ENCODE data around the gene TMEM119. TPM values are rescaled to one million over a fixed set of nuclear protein-coding genes. Genes with fewer than 3 reads are reported as not detected.
"Not testable (repeated sequence)": the region's sequence is repeated elsewhere in the genome, so short reads cannot be mapped to it uniquely, and the experiment has no call there.

The TMEM119 gene
- total RNA-seq, 1 experiment from 2014 or later = not detected

DNA sequence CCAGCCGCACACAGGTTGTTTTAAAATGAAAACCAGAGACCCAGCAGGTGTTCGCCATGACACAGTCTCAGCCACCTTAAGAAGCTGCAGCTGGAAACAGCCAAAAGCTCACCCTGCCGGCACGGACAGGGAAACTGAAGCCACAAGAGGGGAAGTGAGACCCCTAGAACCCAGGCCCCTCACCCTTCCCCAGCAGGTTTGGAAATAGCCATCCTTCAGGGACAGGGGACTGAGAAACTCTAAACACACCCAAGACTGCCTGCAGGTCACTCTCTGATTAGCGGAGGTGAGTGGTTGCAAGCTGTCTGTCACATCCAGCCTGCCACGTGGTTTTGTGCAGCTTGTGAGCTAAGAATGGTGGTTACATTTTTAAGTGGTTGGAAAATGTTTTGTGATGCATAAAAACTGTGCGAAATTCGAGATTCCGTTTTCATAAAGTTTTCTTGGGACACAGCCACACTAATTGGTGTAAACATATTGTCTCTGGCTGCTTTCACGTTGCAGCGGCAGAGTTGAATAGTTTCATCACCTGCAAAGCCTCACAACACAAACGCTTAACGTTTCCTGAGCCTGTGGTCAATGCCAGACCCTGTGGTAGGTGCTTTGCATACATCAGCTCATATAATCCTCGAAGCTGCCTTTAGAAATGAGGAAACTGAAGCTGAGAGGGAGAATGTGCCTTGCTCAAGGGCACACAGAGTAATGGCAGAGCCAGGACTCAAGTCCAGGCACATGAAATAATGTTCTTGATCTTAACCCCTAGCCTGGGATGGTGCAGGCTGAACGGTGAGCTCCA, 37.5 kb upstream of the TMEM119 start:
- DNase-seq (ENCODE audit: extremely low read depth, low read depth) = no peak

DNA sequence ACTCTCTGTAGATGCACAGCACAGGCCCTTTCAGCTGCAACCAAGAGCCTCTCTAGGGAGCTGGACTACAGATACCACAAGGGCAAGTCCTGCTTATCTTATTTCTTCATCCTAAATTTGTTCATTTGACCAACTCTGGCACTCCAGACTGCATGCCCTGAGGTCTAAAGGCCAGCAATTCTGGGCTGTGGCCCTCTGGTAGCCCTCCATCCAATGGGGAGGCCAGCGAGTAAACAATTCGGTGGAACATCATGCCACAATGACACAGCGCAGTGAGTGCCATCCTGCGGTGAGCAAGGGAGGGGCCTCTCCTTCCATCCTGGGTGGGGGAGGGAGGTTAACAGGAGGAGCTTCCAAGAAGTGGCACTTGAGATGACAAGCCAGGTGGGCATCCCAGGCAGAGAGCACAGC, 36.5 kb upstream of the TMEM119 start:
- DNase-seq (ENCODE audit: extremely low read depth, low read depth) = no peak

DNA sequence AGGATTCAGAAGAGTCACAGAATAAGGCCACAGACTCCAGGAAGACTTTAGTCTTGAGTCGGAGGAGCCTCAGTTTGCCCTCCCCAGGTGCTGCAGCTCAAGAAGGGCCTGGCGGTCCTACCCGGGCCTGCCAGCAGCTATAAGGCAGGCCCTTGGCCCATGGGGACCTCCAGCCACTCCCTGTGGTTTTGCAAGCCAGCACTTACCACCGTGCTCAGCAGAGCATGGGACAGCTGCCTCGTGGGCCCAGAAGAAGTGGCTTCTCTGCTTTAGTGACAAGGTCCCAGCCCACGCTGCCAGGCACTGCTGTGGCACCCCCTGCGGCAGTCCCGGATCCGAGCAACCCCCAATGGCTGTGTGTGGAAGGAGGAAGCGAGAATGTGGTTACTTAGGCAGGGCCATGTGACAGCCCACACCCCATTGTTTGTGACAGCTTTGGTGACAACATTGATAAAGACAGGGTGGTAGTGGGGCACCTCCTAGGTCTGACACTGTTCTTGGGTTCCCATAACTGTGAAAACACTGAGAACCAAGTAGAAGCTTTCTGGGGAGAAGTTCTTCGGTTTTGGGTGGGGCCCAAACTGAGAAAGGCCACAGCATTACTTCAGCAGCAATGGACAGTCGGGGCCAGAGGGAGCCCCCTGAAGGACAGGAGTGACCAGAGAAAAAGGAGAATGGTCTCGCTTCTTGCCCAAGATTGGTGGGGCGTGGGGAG, 35.8 kb upstream of the TMEM119 start, which contains the start of gene SELPLG:
Gene SELPLG, minus strand, starts transcription at position 361 of the 715 bp plus-strand sequence. CDS start 9,587 bp downstream, outside the sequence.
- no peak for DNase-seq (ENCODE audit: extremely low read depth, low read depth)

- no peak for DNase-seq (ENCODE audit: extremely low read depth, low read depth)
These were observed 35.2 kb upstream of the TMEM119 start for GRCh38 chr12:108633081-108633533.

GRCh38 chr12:108631261-108631660, 33.4 kb upstream of the TMEM119 start:
- not testable (repeated sequence) for DNase-seq (ENCODE audit: extremely low read depth, low read depth)

GRCh38 chr12:108630481-108631207, 32.8 kb upstream of the TMEM119 start:
- no peak for DNase-seq (ENCODE audit: extremely low read depth, low read depth)

DNA sequence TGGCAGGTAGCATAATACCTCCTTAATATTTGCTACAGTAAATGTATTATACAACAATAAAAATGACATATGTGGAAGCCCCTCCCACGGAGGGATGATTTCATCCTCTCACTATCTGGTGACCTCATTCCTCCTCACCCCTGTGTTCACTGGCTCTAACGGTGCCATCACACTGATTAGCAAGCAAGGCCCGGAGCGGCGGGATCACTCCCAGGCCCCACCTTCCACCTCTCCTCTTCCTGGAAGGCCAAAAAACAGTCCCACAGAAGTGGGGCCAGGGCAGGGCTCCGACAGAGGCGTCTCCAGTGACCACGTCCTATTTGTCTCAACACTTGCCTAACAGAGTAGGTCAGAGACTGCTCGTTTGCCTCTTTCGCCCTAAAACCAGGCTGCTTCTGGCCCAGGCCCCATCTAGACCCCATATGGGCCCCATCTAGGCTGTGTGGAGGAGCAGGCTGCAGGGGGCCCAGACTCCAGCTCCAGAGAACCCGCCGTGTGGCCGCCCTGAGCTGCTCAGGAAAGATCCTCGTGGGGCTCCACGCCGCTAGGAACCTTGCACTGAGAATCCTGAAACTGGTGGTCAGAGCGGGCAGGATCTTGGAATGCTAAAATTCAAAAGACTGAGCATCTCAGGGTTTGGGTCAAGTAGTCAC, 32.1 kb upstream of the TMEM119 start:
- DNase-seq (ENCODE audit: extremely low read depth, low read depth) = no peak

- DNase-seq (ENCODE audit: extremely low read depth, low read depth) = no peak
These were observed 31.3 kb upstream of the TMEM119 start for GRCh38 chr12:108629151-108629550.

GRCh38 chr12:108627134-108627920, 29.4 kb upstream of the TMEM119 start:
- no peak for DNase-seq (ENCODE audit: extremely low read depth, low read depth)

- no peak for DNase-seq (ENCODE audit: extremely low read depth, low read depth)
These were observed 27.3 kb upstream of the TMEM119 start for GRCh38 chr12:108625228-108625627.

- DNase-seq (ENCODE audit: extremely low read depth, low read depth) = no peak
These were observed 25.7 kb upstream of the TMEM119 start for GRCh38 chr12:108623577-108623976.

- no peak for DNase-seq (ENCODE audit: extremely low read depth, low read depth)
These were observed 25.1 kb upstream of the TMEM119 start for GRCh38 chr12:108622921-108623514.

DNA sequence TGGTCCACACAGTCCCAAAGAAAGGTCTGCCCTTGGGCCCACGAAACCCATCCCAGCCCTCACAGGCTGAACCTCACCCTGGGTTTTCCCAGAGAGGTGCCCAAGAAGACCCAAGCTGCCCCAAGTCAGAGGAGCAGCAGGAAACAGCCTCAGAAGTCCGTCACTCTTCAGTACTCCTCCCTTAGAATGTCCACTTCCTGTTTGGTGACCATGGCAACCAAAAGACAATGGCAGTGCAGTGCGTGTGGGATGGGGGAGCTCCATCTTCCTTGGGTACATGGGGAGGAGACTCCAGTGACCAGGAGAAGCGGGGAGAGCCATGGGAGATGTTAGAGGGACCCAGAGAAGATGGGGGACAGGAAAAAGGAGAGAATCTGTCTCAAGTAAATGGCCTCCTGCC, 24.5 kb upstream of the TMEM119 start:
- no peak for DNase-seq (ENCODE audit: extremely low read depth, low read depth)

GRCh38 chr12:108621161-108621560, 23.3 kb upstream of the TMEM119 start:
- no peak for DNase-seq (ENCODE audit: extremely low read depth, low read depth)

- no peak for DNase-seq (ENCODE audit: extremely low read depth, low read depth)
These were observed 22.5 kb upstream of the TMEM119 start for GRCh38 chr12:108620236-108620879.

DNA sequence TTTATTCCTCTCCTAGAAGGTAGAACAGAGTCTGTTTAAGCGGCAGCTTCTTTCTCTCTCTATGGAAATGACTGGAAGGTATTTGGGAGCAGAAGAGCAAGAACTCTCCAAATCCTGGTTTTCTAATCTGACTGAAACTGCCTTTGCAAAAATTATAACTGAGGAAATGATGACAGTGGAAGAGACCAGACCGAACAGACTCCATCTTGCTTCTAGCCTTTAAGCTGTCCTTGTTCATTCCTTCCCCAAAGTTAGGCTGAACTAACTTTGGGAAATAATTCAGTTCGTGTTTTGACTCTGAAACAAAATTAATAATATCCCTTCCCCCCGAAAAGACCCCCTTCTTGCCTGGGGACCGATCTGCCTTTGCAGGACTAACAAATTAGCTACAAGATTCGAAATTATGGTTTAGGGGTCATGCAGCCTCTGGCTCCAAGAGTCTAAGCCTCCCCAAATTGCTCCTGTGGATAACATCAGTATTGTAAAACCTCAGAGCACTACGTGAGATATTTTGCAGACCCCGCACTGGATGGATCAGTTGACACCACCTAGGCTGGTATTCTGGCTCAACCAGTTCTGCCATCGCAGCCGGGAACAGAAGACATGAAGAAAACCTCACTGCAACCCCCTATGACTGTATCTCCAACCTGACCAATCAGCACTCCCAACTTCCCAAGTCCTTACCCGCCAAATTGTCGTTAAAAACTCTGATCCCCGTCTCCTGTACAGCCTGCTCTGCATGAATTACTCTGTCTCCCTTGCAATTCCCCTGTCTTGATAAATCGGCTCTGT, 21.7 kb upstream of the TMEM119 start:
- DNase-seq (ENCODE audit: extremely low read depth, low read depth) = no peak

- not testable (repeated sequence) for DNase-seq (ENCODE audit: extremely low read depth, low read depth)
These were observed 21.0 kb upstream of the TMEM119 start for GRCh38 chr12:108618953-108619274.

Data from NCI-H460 (cell line).